ENCODE results near the gene FOXN1.
"Not testable (repeated sequence)": the region's sequence is repeated elsewhere in the genome, so short reads cannot be mapped to it uniquely, and the experiment has no call there.

The FOXN1 gene

GRCh38 chr17:28501421-28502284 lies 4.5 kb upstream of the FOXN1 start:
- no peak for DNase-seq

- no peak for DNase-seq
These were observed 2.7 kb upstream of the FOXN1 start for GRCh38 chr17:28503420-28503819.

- no peak for DNase-seq
These were observed 777 bp downstream of the FOXN1 start for GRCh38 chr17:28506763-28507487.

- DNase-seq, result no peak
These were observed 1.5 kb downstream of the FOXN1 start for GRCh38 chr17:28507567-28508203.

- no peak for DNase-seq
These were observed 2.1 kb downstream of the FOXN1 start for GRCh38 chr17:28508211-28508724.

- DNase-seq, result no peak
These were observed 3.6 kb downstream of the FOXN1 start for GRCh38 chr17:28509789-28510188.

GRCh38 chr17:28511858-28512461 lies 5.8 kb downstream of the FOXN1 start:
- DNase-seq, result no peak

GRCh38 chr17:28513476-28513875 lies 7.3 kb downstream of the FOXN1 start:
- no peak for DNase-seq

- no peak for DNase-seq
These were observed 8.4 kb downstream of the FOXN1 start for GRCh38 chr17:28514561-28515002.

- no peak for DNase-seq
These were observed 9.4 kb downstream of the FOXN1 start for GRCh38 chr17:28515518-28515917.

- no peak for DNase-seq
These were observed 12.0 kb downstream of the FOXN1 start for GRCh38 chr17:28518132-28518531.

GRCh38 chr17:28518578-28518977 lies 12.4 kb downstream of the FOXN1 start:
- no peak for DNase-seq

- DNase-seq, result no peak
These were observed 13.1 kb downstream of the FOXN1 start for GRCh38 chr17:28519236-28519635.

- no peak for DNase-seq
These were observed 14.5 kb downstream of the FOXN1 start for GRCh38 chr17:28520687-28521086.

GRCh38 chr17:28521311-28522085 lies 15.3 kb downstream of the FOXN1 start:
- DNase-seq, result no peak

GRCh38 chr17:28522281-28522680 lies 16.1 kb downstream of the FOXN1 start:
- DNase-seq, result not testable (repeated sequence)

- no peak for DNase-seq
These were observed 17.0 kb downstream of the FOXN1 start for GRCh38 chr17:28523186-28523585.

GRCh38 chr17:28523876-28524275 lies 17.7 kb downstream of the FOXN1 start:
- DNase-seq, result no peak

- DNase-seq, result no peak
These were observed 18.6 kb downstream of the FOXN1 start for GRCh38 chr17:28524476-28525424.

- no peak for DNase-seq
These were observed 20.2 kb downstream of the FOXN1 start for GRCh38 chr17:28526381-28526780.

GRCh38 chr17:28527181-28527681 lies 21.1 kb downstream of the FOXN1 start:
- no peak for DNase-seq

Measured in NCI-H187 treated with DMSO at 0.1 percent for 48 hours (cell line).